ENCODE data around the gene SLC25A21. TPM values are rescaled to one million over a fixed set of nuclear protein-coding genes. Genes with fewer than 3 reads are reported as not detected.

SLC25A21 gene
- polyA plus RNA-seq, 3 donors = 0.24 to 0.54 (median 0.34) TPM

DNA sequence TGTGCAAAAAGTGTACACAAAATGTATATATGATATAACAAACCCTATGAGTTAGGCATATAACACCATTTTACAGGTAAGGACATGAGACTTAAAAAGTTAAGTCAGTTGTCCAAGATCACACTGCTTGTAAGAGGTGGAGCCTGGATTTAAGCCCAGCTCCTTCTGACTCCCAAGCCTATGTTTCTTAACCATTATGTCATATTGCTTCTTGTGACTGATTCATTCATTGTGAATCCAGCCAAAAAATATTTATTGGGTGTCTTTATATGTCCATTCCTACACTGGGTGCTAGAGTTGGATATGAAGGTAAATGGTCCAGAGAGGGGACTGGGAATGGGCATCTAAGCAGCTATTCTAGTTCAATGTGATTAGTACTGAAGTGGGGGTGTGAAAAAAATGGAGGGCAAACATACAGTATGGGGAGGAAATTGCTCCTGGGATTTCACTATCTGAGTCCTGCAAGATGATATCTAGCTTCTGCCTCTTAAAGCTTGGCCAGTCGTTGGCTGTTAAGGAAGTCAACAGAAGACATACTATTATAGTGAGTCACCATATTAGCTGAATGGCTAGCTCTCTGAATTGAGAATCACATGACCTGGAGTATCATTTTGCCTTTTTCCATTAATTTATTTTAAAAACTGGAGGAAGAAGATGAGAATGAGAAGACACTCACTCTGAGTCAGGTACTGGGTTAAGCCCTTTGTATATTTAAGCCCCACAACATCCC lies 481.9 kb downstream of the SLC25A21 start:
- 40 to 43% (median 41%) methylated on average over 1 of the region's 1 CpG for WGBS, 3 donors
- no peak overlapping the region for H3K27ac ChIP-seq (ENCODE audit: low read depth, low read length)

DNA sequence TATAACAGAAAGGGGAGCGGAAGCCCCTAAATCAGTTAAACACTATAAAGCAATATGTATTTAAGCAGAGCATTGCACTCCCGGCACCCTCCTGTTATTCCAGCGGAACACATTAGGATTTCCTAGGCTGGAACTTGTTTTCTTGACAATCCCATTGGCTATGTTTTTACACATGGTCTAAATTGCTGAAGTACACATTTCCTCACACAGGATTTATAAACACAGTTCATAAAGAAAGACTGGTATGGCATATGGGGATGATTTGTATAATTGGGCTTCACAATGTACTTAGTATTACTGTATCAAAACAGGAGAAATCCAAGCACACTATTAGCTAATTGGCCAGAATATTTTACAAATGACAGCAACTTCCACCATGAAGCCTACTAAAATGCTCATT lies 487.5 kb downstream of the SLC25A21 start:
- no peak overlapping the region for H3K27ac ChIP-seq (ENCODE audit: low read depth, low read length)
- WGBS, 3 donors = 91 to 95% (median 93%) methylated on average over 3 of the region's 3 CpGs

GRCh38 chr14:36683083-36683724 lies 489.2 kb downstream of the SLC25A21 start:
- WGBS, 3 donors = 33 to 66% (median 65%) methylated on average over 9 of the region's 9 CpGs
- H3K27ac ChIP-seq (ENCODE audit: low read depth, low read length) = no peak overlapping the region

DNA sequence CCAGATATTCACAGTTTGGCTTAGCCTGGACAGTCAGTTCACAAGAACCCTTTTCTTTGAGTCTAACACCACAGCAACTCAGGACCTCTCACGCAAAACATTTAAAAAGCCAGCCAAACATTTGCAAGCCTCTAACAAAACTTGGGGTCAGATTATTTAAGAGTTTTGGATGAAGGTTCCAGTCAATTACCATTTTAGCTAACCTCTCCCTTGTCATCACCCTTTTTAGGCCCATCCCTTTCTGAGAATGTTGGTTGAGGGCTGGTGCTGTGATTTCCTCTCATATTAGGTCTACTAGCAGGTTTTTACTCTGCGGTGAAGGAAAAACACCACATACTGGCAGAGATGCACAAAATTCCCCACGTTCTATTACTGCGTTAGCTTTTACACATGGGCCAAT lies 490.1 kb downstream of the SLC25A21 start:
- WGBS, 3 donors = 85 to 93% (median 93%) methylated on average over 4 of the region's 4 CpGs
- H3K27ac ChIP-seq (ENCODE audit: low read depth, low read length) = no peak overlapping the region

DNA sequence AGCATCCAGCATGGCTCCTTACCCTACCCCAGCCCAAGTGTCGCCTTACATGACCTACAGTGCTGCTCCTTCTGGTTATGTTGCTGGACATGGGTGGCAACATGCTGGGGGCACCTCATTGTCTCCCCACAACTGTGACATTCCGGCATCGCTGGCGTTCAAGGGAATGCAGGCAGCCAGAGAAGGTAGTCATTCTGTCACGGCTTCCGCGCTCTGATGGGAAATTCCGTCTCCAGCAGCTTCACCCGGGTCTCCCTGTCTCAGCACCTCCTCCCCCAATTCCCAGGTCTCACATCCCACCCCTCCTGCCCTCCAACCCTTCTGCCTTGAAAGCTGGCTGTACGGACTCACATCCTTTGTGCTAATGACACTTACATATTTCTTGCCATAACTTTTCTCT lies 496.2 kb downstream of the SLC25A21 start:
- WGBS, 3 donors = 12 to 23% (median 15%) methylated on average over 10 of the region's 10 CpGs
- no peak overlapping the region for H3K27ac ChIP-seq (ENCODE audit: low read depth, low read length)

DNA sequence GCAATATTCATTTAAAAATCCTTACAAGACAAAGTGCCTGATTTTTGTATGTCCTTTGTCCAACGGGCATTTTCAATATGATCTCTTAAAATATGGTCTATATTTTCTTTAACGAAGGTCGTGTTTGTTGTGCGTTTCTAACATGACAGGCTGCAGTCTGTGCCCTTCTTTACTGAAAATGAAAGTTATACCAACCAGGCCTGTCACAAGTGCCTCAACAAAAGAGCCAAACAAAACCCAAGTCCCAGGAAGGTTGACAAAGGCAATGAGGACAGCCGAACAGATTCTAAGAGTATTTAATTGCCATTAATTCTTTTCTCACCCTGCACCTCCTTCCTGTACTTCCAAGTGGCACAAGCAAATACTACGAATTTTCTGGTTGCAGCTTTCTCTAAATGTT lies 496.8 kb downstream of the SLC25A21 start:
- no peak overlapping the region for H3K27ac ChIP-seq (ENCODE audit: low read depth, low read length)
- WGBS, 3 donors = 49 to 67% (median 57%) methylated on average over 6 of the region's 6 CpGs

DNA sequence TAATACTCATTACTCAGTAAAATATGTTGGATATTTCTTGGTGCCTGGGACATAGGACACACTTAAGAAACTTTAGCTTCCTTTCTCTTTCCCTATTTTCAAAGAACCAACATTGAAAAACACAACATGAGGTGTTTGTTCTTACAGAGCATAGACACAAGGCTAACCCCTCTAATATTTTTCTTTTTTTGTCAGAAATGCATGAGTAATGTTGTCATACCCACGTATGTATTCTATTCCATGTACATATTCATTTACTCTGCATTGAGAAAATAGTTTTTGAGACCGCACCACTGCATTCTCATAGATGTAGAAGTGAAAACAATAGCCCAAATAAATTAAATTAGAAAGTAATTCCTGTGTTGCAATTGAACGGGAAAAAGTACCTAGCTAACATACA lies 497.7 kb downstream of the SLC25A21 start:
- WGBS, 3 donors = 70 to 81% (median 78%) methylated on average over 3 of the region's 3 CpGs
- no peak overlapping the region for H3K27ac ChIP-seq (ENCODE audit: low read depth, low read length)

- WGBS, 3 donors = 59 to 77% (median 72%) methylated on average over 4 of the region's 4 CpGs
- H3K27ac ChIP-seq (ENCODE audit: low read depth, low read length) = no peak overlapping the region
These were observed 500.3 kb downstream of the SLC25A21 start for GRCh38 chr14:36672095-36672494.

- no peak overlapping the region for H3K27ac ChIP-seq (ENCODE audit: low read depth, low read length)
- WGBS, 3 donors = 42 to 54% (median 42%) methylated on average over 3 of the region's 3 CpGs
These were observed 501.3 kb downstream of the SLC25A21 start for GRCh38 chr14:36671149-36671548.

- no peak overlapping the region for H3K27ac ChIP-seq (ENCODE audit: low read depth, low read length)
- WGBS, 3 donors = 7 to 22% (median 13%) methylated on average over 4 of the region's 4 CpGs
These were observed 504.7 kb downstream of the SLC25A21 start for GRCh38 chr14:36667679-36668078.

DNA sequence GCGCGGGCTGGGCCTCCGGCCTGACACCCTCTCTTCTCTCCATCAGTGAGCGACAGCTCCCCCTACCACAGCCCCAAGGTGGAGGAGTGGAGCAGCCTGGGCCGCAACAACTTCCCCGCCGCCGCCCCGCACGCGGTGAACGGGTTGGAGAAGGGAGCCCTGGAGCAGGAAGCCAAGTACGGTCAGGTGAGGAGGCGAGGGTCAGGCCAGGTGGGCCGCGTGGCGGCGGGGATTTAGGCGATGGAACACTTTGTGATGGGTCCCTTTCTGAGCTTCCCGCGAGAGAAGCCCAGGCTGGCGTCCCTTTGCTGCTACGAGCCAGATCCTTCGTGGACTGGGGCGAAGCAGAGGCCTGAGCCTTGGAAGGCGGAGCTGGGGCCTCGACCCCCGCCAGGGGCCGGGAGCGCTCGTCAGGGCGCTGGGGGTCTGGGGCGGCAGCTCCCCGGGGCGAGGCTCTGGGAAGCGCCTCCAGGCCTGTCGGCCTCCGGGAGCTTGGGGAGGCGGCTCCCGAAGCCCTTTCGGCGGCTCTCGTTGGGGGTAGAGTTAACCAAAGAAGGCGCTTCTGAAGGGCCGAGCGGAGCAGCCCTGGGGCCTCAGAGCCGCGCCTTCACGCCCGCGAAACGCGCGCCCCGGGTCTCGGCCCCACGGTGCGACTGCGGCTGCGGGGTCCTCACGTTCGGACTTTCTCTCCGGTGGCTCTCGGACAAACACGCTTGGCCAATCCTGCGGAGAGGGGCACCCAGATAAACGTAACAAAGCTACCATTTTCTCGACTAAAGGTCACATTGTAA lies 505.8 kb downstream of the SLC25A21 start:
- H3K27ac ChIP-seq (ENCODE audit: low read depth, low read length) = no peak overlapping the region
- 4 to 12% (median 8%) methylated on average over 65 to 68 of the region's 68 CpGs for WGBS, 3 donors

- H3K27ac ChIP-seq (ENCODE audit: low read depth, low read length) = no peak overlapping the region
- 14 to 38% (median 25%) methylated on average over 18 of the region's 18 CpGs for WGBS, 3 donors
These were observed 506.5 kb downstream of the SLC25A21 start for GRCh38 chr14:36665887-36666415.

DNA sequence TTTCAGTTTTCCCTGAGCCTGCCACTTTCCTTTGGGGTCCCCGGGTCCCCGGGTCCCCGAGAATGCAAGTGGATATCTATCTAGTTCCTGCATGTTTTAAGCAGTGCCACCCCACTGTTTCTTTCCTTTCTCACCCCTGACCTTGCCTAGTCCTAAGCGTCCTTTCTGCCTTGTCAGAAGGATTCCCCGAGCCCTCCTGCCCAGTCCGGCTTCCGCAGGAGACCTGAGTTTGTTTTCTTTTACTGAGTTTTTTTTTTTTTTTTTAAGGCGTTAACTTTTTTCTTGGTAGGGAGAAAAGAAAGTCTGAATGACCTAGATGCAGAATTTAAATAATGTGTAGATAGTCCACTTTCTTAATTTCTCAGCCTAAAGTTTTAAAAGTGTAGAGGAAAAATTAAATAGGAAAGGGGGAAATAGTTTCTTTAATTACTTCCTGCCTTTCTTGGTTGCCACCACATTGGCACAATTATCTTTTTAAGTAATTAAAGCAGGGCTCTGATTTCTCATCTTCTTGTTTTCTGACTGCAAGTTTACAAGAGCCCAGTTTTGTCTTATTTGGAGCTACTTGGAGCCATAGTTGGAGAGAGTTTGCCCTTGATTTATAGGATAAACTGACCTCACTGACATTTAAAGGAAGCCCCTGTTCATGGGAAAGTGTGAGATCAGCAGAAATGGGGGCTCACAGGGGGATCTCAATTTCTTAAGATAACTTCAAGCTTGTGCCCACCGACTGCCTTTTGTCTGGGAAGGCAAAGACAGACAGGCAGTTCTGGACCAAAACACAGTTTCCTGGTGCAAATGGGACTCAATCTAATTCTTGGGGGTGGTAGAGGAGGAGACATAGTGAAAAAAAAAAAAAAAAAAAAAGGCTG lies 507.8 kb downstream of the SLC25A21 start:
- 7 to 20% (median 11%) methylated on average over 9 of the region's 9 CpGs for WGBS, 3 donors
- no peak overlapping the region for H3K27ac ChIP-seq (ENCODE audit: low read depth, low read length)

DNA sequence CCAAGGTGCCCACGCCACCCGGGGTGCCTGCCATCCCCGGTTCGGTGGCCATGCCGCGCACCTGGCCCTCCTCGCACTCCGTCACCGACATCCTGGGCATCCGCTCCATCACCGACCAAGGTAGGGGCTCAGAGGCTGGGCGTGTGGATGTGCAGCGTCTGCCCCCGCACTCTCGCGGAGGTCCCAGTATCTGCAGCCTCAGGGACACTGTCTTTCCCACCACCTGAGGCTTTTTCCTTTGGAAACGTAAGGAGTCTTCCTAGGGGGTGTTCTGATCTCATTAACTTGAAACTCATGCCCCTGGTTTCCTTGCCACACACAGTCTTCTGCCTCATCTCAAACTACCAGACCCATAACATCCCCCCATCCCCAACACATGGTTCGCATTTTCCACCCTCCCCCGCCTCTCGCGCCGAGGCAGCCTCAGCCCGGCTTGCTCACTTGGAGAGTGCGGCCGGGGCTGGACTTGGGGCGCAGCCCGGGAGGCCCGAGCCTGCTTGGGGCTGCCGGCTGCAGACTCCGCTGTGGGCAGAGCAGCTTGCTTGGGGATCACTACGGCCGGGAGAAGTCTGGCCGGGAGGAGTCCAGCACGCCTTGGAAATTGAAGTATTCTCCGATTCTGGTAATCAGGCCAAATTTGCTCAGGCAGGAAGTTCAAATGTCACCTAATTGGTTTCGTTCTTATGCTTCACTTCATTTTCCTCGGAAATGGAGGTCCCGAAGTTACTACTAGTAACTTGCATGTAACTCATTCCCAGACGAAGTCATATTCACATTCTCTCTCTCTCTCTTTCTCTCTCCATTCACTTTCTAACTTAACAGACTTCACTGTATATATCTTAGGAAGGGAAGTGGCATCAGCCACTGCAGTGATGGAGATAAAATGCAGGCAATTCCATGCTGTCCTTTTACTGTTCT lies 508.7 kb downstream of the SLC25A21 start:
- WGBS, 3 donors = 2 to 5% (median 3%) methylated on average over 39 of the region's 39 CpGs
- no peak overlapping the region for H3K27ac ChIP-seq (ENCODE audit: low read depth, low read length)

DNA sequence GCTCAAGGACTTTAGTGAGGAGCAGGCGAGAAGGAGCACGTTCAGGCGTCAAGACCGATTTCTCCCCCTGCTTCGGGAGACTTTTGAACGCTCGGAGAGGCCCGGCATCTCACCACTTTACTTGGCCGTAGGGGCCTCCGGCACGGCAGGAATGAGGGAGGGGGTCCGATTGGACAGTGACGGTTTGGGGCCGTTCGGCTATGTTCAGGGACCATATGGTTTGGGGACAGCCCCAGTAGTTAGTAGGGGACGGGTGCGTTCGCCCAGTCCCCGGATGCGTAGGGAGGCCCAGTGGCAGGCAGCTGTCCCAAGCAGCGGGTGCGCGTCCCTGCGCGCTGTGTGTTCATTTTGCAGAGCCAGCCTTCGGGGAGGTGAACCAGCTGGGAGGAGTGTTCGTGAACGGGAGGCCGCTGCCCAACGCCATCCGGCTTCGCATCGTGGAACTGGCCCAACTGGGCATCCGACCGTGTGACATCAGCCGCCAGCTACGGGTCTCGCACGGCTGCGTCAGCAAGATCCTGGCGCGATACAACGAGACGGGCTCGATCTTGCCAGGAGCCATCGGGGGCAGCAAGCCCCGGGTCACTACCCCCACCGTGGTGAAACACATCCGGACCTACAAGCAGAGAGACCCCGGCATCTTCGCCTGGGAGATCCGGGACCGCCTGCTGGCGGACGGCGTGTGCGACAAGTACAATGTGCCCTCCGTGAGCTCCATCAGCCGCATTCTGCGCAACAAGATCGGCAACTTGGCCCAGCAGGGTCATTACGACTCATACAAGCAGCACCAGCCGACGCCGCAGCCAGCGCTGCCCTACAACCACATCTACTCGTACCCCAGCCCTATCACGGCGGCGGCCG lies 509.6 kb downstream of the SLC25A21 start:
- H3K27ac ChIP-seq (ENCODE audit: low read depth, low read length) = no peak overlapping the region
- WGBS, 3 donors = 2 to 4% (median 3%) methylated on average over 68 to 71 of the region's 71 CpGs

- 4 to 5% (median 4%) methylated on average over 11 of the region's 11 CpGs for WGBS, 3 donors
- H3K27ac ChIP-seq (ENCODE audit: low read depth, low read length) = no peak overlapping the region
These were observed 510.2 kb downstream of the SLC25A21 start for GRCh38 chr14:36662258-36662542.

Measured in adipose tissue (tissue), 3 donors.